HG03159 (cell line): ENCODE results near the gene FBH1.
"Not testable (repeated sequence)": the region's sequence is repeated elsewhere in the genome, so short reads cannot be mapped to it uniquely, and the experiment has no call there.

ENCODE experiments used
- ATAC-seq: cut with Tn5 transposase; IDR thresholded peaks from one replicate; pipeline ENCODE4 v1.9.1; 2021; ENCODE audit warnings: mild to moderate bottlenecking, moderate library complexity; ENCODE audit not compliant: unreplicated experiment

The FBH1 gene

GRCh38 chr10:5873515-5873995, 16.5 kb upstream of the FBH1 start:
- peak; percentile 88 for ATAC-seq

GRCh38 chr10:5876181-5876768, 13.8 kb upstream of the FBH1 start:
- no peak for ATAC-seq

GRCh38 chr10:5877041-5877440, 13.0 kb upstream of the FBH1 start:
- ATAC-seq, result not testable (repeated sequence)

GRCh38 chr10:5882961-5883360, 7.1 kb upstream of the FBH1 start:
- ATAC-seq, result no peak

GRCh38 chr10:5885619-5886018, 4.4 kb upstream of the FBH1 start:
- no peak for ATAC-seq

GRCh38 chr10:5887029-5887428, 3.0 kb upstream of the FBH1 start:
- no peak for ATAC-seq

- no peak for ATAC-seq
Observed at GRCh38 chr10:5887641-5888040, 2.4 kb upstream of the FBH1 start.

GRCh38 chr10:5888351-5888750, 1.7 kb upstream of the FBH1 start:
- no peak for ATAC-seq

- ATAC-seq, result peak; percentile 35
Observed at GRCh38 chr10:5888843-5889623, 1.0 kb upstream of the FBH1 start.

- ATAC-seq, result peak; percentile 6
Observed at GRCh38 chr10:5890452-5890915, 441 bp downstream of the FBH1 start.

GRCh38 chr10:5891009-5891408, 966 bp downstream of the FBH1 start:
- ATAC-seq, result no peak

GRCh38 chr10:5892007-5892406, 2.0 kb downstream of the FBH1 start:
- ATAC-seq, result no peak

- no peak for ATAC-seq
Observed at GRCh38 chr10:5893321-5893720, 3.3 kb downstream of the FBH1 start.

- no peak for ATAC-seq
Observed at GRCh38 chr10:5894403-5894802, 4.4 kb downstream of the FBH1 start.

- ATAC-seq, result no peak
Observed at GRCh38 chr10:5894873-5895272, 4.8 kb downstream of the FBH1 start.

- ATAC-seq, result no peak
Observed at GRCh38 chr10:5895365-5895764, 5.3 kb downstream of the FBH1 start.

GRCh38 chr10:5895804-5896203, 5.8 kb downstream of the FBH1 start:
- ATAC-seq, result peak; percentile 63

GRCh38 chr10:5896208-5897052, 6.4 kb downstream of the FBH1 start:
- peak; percentile 18 for ATAC-seq

GRCh38 chr10:5897053-5897340, 7.0 kb downstream of the FBH1 start:
- no peak for ATAC-seq

GRCh38 chr10:5897504-5897903, 7.5 kb downstream of the FBH1 start:
- no peak for ATAC-seq

GRCh38 chr10:5898163-5898562, 8.1 kb downstream of the FBH1 start:
- no peak for ATAC-seq

- no peak for ATAC-seq
Observed at GRCh38 chr10:5900247-5900646, 10.2 kb downstream of the FBH1 start.
